ENCODE data around the gene SEZ6L2.

DNA sequence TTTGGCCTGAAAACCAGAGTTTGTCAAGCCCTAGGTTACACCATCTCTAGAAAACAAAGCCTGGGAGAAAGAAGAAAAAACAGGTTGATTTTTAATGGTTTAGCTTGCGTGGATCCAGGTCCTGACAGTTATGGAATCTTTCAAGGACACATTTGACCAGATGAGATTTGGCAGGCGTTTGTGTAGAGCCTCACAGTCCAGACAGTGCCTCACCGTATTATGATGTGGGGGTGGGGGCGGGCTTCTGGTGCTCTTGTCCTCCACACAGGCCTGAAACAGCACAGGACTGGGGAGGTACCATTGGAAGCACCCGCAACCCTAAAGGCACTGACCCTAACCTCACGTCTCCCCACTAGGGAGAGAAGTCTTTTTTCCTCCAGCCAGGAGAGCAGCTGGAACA, 59.5 kb downstream of the SEZ6L2 start:
- TF ChIP-seq CTCF (IDR thresholded peaks at IDR 0.05; ENCODE audit: insufficient read depth, low read depth, low read length) (no peak), EZH2 (IDR thresholded peaks at IDR 0.05; ENCODE audit: insufficient read depth, low read length) (no peak)
